Mucosa of rectum (tissue), 2 donors: ENCODE data around the gene MPL.

ENCODE experiments used
- H3K27ac ChIP-seq, 2 donors: one replicate each; pipeline ENCODE4 v1.7.0; 2013; ENCODE audit warnings: inconsistent platforms in 2 of 2, low read depth in 2 of 2, low read length in 2 of 2
- H3K27me3 ChIP-seq, 2 donors: one replicate each; pipeline ENCODE4 v1.7.0; 2013; ENCODE audit warnings: low read length in 2 of 2; ENCODE audit not compliant: control insufficient read depth in 2 of 2, insufficient read depth in 2 of 2
- H3K36me3 ChIP-seq, 2 donors: one replicate each; pipeline ENCODE4 v1.7.0; 2013; ENCODE audit warnings: low read length in 2 of 2; ENCODE audit not compliant: control insufficient read depth in 2 of 2, insufficient read depth in 2 of 2
- H3K4me1 ChIP-seq, 2 donors: one replicate each; pipeline ENCODE4 v1.7.0; 2013; ENCODE audit warnings: low read length in 2 of 2, mild to moderate bottlenecking in 1 of 2; ENCODE audit not compliant: control insufficient read depth in 2 of 2, insufficient read depth in 2 of 2
- H3K4me3 ChIP-seq, 2 donors: one replicate each; pipeline ENCODE4 v1.7.0; 2013; ENCODE audit warnings: low read length in 2 of 2
- H3K9ac ChIP-seq, 2 donors: one replicate each; pipeline ENCODE4 v1.7.0; 2013; ENCODE audit warnings: low read length in 2 of 2, low read depth in 1 of 2, mild to moderate bottlenecking in 1 of 2
- H3K9me3 ChIP-seq, 2 donors: one replicate each; pipeline ENCODE4 v1.7.0; 2013; ENCODE audit warnings: low read length in 2 of 2; ENCODE audit not compliant: control insufficient read depth in 2 of 2
- donor health status: healthy.
- donor health status: Normal muscosa, but diverticular disease.

MPL gene

DNA sequence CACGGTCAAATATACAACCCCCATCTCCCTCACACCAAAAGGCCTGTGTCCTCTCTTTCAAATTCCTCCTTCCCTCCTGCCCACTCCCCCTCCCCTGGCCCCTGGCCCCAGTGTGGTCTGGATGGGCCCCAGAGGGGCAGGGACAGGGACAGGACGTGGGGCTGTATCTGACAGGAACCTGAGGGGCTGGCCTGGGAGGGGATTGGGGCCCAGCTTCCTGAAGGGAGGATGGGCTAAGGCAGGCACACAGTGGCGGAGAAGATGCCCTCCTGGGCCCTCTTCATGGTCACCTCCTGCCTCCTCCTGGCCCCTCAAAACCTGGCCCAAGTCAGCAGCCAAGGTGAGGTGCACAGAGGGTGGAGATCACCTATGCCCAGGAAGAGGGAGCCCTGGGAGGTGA, at the start of gene MPL:
Gene MPL (plus strand): TSS at position 231 of the 400 bp plus-strand sequence. CDS start 31 bp downstream, at position 262.
- H3K36me3 ChIP-seq = no peaks in the 10 kb centered on the region
- H3K27ac ChIP-seq = no peak within 1 kb of the TSS
- no peak within 1 kb of the TSS for H3K4me3 ChIP-seq
- no peaks in the 10 kb centered on the region for H3K9me3 ChIP-seq
- no peaks in the 10 kb centered on the region for H3K27me3 ChIP-seq
- H3K9ac ChIP-seq = no peak within 1 kb of the TSS
- no peaks in the 10 kb centered on the region for H3K4me1 ChIP-seq

GRCh38 chr1:43288058-43288784, 49.4 kb upstream of the MPL start:
- Histone ChIP-seq H3K27me3 (no peaks in the 10 kb centered on the region), H3K27ac (no peak overlapping the region), H3K9me3 (no peaks in the 10 kb centered on the region), H3K4me1 (peaks cover 16 to 42% of the 10 kb centered on the region in 2 donors), H3K9ac (no peak overlapping the region), H3K4me3 (no peak overlapping the region), H3K36me3 (no peaks in the 10 kb centered on the region)

- H3K4me3 ChIP-seq = no peak overlapping the region
- H3K27me3 ChIP-seq = no peaks in the 10 kb centered on the region
- no peak overlapping the region for H3K9ac ChIP-seq
- H3K9me3 ChIP-seq = no peaks in the 10 kb centered on the region
- H3K36me3 ChIP-seq = no peaks in the 10 kb centered on the region
- peak overlapping the region in 1 of 2 donors; percentile 15 for H3K27ac ChIP-seq
- peaks cover 17 to 46% of the 10 kb centered on the region in 2 donors for H3K4me1 ChIP-seq
Measured at GRCh38 chr1:43288785-43289706, 48.6 kb upstream of the MPL start.

GRCh38 chr1:43292216-43292615, 45.4 kb upstream of the MPL start:
- no peaks in the 10 kb centered on the region for H3K9me3 ChIP-seq
- H3K27ac ChIP-seq = no peak overlapping the region
- no peak overlapping the region for H3K9ac ChIP-seq
- peaks cover 24 to 48% of the 10 kb centered on the region in 2 donors for H3K4me1 ChIP-seq
- H3K36me3 ChIP-seq = no peaks in the 10 kb centered on the region
- H3K27me3 ChIP-seq = no peaks in the 10 kb centered on the region
- H3K4me3 ChIP-seq = no peak overlapping the region

DNA sequence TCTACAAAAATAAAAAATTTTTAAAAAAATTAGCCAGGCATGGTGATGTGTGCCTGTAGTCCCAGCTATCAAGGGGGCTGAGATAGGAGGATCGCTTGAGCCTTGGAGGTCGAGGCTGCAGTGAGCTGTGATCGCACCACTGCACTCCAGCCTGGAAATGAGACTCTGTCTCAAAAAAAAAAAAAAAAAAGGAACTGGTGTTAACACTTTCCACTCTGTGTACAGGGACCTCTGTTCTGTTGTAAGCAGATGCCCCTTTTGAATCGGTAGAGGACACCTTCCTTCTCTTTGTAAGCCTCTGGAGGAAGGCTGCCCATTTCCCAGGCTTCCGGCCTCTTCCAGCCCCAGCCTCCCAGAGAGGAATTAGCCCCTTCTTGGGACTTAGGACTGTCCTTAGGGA, 44.9 kb upstream of the MPL start:
- no peak overlapping the region for H3K4me3 ChIP-seq

DNA sequence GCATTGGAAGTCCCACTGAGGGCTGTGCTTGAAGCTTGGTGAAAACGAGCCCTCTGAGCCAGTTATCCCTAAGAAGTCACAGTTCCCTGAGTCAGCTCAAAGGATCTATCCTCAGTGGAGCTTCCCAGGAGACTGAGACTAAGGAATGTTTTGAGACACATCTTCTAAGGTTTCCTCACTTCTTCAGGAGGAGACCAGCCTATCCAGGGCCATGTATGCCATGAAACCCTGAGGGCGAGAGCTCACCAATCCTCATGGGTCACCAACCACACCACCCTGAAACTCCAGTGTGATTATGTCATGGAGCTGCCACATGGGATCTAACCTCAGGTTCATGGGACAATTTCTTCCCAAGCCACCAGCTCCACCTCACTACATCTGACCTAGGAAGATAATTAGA, 44.4 kb upstream of the MPL start:
- no peaks in the 10 kb centered on the region for H3K27me3 ChIP-seq
- peaks cover 24 to 48% of the 10 kb centered on the region in 2 donors for H3K4me1 ChIP-seq
- H3K9me3 ChIP-seq = no peaks in the 10 kb centered on the region
- no peaks in the 10 kb centered on the region for H3K36me3 ChIP-seq
- no peak overlapping the region for H3K4me3 ChIP-seq
- H3K27ac ChIP-seq = peak overlapping the region; percentile 56 to 73
- peak overlapping the region in 1 of 2 donors; percentile 28 for H3K9ac ChIP-seq

More for the DNA sequence above, 44.9 kb upstream of the MPL start:
- H3K27me3 ChIP-seq = no peaks in the 10 kb centered on the region
- H3K27ac ChIP-seq = peak overlapping the region in 1 of 2 donors; percentile 73
- no peaks in the 10 kb centered on the region for H3K9me3 ChIP-seq
- H3K4me1 ChIP-seq = peaks cover 24 to 48% of the 10 kb centered on the region in 2 donors
- H3K9ac ChIP-seq = no peak overlapping the region
- H3K36me3 ChIP-seq = no peaks in the 10 kb centered on the region

DNA sequence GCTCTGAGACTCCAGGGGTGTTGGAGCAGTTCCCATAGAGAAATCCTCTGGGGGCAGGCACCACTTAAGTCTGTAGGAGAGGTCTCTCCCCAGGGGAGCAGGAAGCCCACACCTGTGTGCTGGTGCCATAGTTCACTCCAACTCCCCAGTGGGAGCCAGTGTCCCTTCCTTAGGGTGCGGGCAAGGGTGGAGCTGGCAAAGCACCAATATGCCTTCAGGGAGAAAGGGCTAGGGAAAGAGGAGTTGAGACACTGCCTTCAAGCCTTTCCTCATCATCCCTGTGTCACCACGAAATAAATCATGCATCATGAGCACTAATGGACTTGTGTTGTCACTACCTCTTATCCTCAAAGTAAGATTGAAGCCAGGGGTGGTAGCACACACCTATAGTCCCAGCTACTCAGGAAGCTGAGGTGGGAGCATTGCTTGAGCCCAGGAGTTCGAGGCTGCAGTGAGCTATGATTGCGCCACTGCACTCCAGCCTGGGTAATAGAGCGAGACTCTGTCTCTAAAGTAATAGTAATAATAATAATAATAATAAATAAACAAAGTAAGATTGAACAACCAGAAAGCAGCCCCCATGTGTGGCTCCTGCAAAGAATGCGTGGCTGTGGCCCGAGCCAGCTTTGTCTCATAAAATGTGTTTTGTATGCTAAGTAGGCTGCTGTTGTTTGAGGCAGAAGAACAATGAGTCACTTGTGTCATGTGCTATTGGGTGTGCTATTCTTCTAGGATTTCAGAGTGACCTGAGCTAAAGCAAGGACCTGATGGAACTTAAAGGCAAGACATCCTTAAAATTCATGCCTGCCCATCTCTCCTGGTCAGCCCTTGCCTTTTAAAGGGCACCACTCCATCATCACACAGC, 43.5 kb upstream of the MPL start:
- peaks cover 24 to 48% of the 10 kb centered on the region in 2 donors for H3K4me1 ChIP-seq
- no peaks in the 10 kb centered on the region for H3K9me3 ChIP-seq
- H3K36me3 ChIP-seq = no peaks in the 10 kb centered on the region
- H3K9ac ChIP-seq = peak overlapping the region in 1 of 2 donors; percentile 28
- H3K27ac ChIP-seq = peak overlapping the region; percentile 59 to 73
- no peaks in the 10 kb centered on the region for H3K27me3 ChIP-seq
- no peak overlapping the region for H3K4me3 ChIP-seq

DNA sequence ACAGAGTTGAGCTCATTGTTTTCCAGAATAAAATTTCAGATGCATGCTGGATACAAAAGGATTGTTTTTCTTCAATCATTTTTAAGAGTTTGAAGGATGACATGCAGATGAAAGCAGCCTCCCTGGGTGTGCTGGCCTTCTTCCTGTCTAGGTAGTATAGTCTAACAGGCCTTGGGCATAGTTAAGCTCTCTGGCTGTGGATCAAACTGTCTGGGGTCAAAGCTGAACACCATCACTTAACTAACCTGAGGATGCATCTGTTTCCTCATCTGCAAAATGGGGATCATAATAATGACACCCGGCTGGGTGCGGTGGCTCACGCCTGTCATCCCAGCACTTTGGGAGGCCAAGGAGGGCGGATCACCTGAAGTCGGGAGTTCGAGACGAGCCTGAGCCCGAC, 42.9 kb upstream of the MPL start:
- H3K9me3 ChIP-seq = no peaks in the 10 kb centered on the region
- H3K4me3 ChIP-seq = no peak overlapping the region
- peaks cover 24 to 46% of the 10 kb centered on the region in 2 donors for H3K4me1 ChIP-seq
- peak overlapping the region; percentile 59 to 73 for H3K27ac ChIP-seq
- no peaks in the 10 kb centered on the region for H3K36me3 ChIP-seq
- H3K9ac ChIP-seq = peak overlapping the region in 1 of 2 donors; percentile 7
- no peaks in the 10 kb centered on the region for H3K27me3 ChIP-seq

- Histone ChIP-seq H3K4me3 (no peak overlapping the region), H3K4me1 (peaks cover 20 to 37% of the 10 kb centered on the region in 2 donors), H3K36me3 (no peaks in the 10 kb centered on the region), H3K27ac (no peak overlapping the region), H3K27me3 (no peaks in the 10 kb centered on the region), H3K9ac (no peak overlapping the region), H3K9me3 (no peaks in the 10 kb centered on the region)
Measured at GRCh38 chr1:43296207-43296606, 41.4 kb upstream of the MPL start.
